Right lobe of liver (tissue), 6 donors: ENCODE results near the gene ICOSLG. TPM values are rescaled to one million over a fixed set of nuclear protein-coding genes. Genes with fewer than 3 reads are reported as not detected.
"Not testable (repeated sequence)": the region's sequence is repeated elsewhere in the genome, so short reads cannot be mapped to it uniquely, and the experiment has no call there.

Experiments used
- ATAC-seq, 4 donors: fragments of 200-7000 bp; cut with Tn5 transposase; one replicate each; pipeline ENCODE4 v1.9.1; 2020; ENCODE audit warnings: mild to moderate bottlenecking in 4 of 4, moderate library complexity in 4 of 4
- DNase-seq, 3 donors: peaks; one replicate each; pipeline ENCODE4 v3.0.0-alpha.2; 2020
- H3K27ac ChIP-seq, 3 donors: fragments of 200-600 bp; one replicate each; pipeline ENCODE4 v1.8.0; 2022
- H3K27me3 ChIP-seq, 2 donors: fragments of 200-600 bp; one replicate each; pipeline ENCODE4 v1.8.0; 2022
- H3K36me3 ChIP-seq, 4 donors: fragments of 200-600 bp; sonication (generic) in 1 of 4; one replicate each; pipeline versions ENCODE4 v1.5.1 to v1.8.0; 2017 to 2022; ENCODE audit warnings: control low read depth in 1 of 4
- H3K4me1 ChIP-seq, 4 donors: fragments of 200-600 bp; sonication (generic) in 1 of 4; one replicate each; pipeline versions ENCODE4 v1.5.1 to v1.8.0; 2017 to 2022; ENCODE audit warnings: control low read depth in 1 of 4
- H3K4me3 ChIP-seq, 3 donors: fragments of 200-600 bp; one replicate each; pipeline ENCODE4 v1.8.0; 2022
- H3K9me3 ChIP-seq, 4 donors: fragments of 200-600 bp; sonication (generic) in 1 of 4; one replicate each; pipeline versions ENCODE4 v1.5.1 to v1.8.0; 2017 to 2022; ENCODE audit warnings: control low read depth in 1 of 4
- CTCF ChIP-seq, 4 donors: fragments of 200-600 bp in 3 of 4; fragments of 450-650 bp in 1 of 4; IDR thresholded peaks; one replicate each; pipeline versions ENCODE4 v1.5.1 to v1.8.0; 2016 to 2022; ENCODE audit warnings: antibody characterized with exemption in 4 of 4, mild to moderate bottlenecking in 2 of 4
- POLR2A ChIP-seq: fragments of 450-650 bp; IDR thresholded peaks from one replicate; pipeline ENCODE4 v1.6.1; 2017; ENCODE audit warnings: antibody characterized with exemption, mild to moderate bottlenecking
- WGBS: methylation state at CpG from one replicate; pipeline ENCODE4 v1.1.6; 2018; ENCODE audit warnings: low coverage, low lambda C conversion rate; ENCODE audit not compliant: insufficient coverage; ENCODE audit errors: missing lambda C conversion rate; 5-methylcytosine and 5-hydroxymethylcytosine counted together
- intact Hi-C, 2 donors: fragments of 100-400 bp; cut with DNase I; formaldehyde crosslinking; loops; one replicate each; pipeline versions ENCODE4 v1.11.2 to v1.14.1; 2022
- total RNA-seq, 6 experiments: library from RNA; depleted of rRNA in 2 of 6; stranded (reverse); fragments of >200 nt in 2 of 6; fragmentation: NEBNext Ultra II Directional in 3 of 6; extraction: Animal tissue kit (Norgen Biotek cat#: 25700) in 3 of 6; gene quantifications; one replicate each; pipeline versions ENCODE4 v1.1.0 to v1.2.4, GENCODE V29; 2016 to 2023
- donor health status: DM: no; HTN: yes; CAD: no.
- donor health status: DM: no; HTN: no; CAD: no.
- donor health status: DM: no; HTN: no; CAD: no.
- donor health status: DM: no; HTN: yes; CAD: no.
- donor health status: DM: no; HTN: yes; CAD: no.

ICOSLG gene
- total RNA-seq, 6 experiments from 2014 or later: 1.1 to 2.7 (median 1.7) TPM

DNA sequence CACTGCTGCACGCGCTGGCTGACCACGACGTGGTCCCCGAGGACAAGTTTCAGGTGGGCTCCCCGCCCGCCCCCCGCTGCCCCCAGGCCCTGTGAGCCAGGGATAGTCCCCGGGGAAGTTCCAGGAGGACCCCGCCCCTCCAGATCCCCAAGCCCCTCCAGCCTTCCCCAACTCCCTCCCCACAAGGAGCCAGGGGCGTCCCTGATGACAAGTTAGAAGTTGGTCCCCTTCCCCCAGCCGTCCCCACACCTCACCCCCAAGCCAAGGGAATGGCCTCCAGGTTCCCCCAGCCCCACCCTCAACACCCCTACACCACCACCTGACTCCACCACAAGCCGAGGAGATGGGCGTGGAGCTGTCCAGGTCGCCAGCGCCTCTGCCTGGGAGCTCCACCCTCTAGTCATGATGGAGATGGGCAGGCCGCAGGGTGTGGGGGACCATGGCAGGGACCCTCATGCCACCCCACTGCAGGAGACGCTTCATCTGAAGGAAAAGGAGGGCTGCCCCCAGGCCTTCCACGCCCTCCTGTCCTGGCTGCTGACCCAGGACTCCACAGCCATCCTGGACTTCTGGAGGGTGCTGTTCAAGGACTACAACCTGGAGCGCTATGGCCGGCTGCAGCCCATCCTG lies 45.5 kb upstream of the ICOSLG start:
- no peak for TF ChIP-seq POLR2A
- no peak for TF ChIP-seq CTCF (IDR thresholded peaks at IDR 0.05)
- peak in 2 of 3 donors; percentile 15 to 44 for DNase-seq
- Histone ChIP-seq H3K27me3 (no peaks in the 10 kb centered on the region), H3K9me3 (no peaks in the 10 kb centered on the region), H3K27ac (no peak overlapping the region), H3K4me1 (peaks cover 0 to 3% (median 0%) of the 10 kb centered on the region in 4 donors), H3K4me3 (no peak overlapping the region), H3K36me3 (no peaks in the 10 kb centered on the region)
- no CpG with 5 or more reads among the region's 21 CpGs for WGBS
- ATAC-seq: no peak
- intact Hi-C loops: no loop called here

- peak in 1 of 3 donors; percentile 52 for DNase-seq
- H3K36me3 ChIP-seq: no peaks in the 10 kb centered on the region
- 30% methylated on average over 2 of the region's 56 CpGs for WGBS
- no peaks in the 10 kb centered on the region for H3K9me3 ChIP-seq
- no peaks in the 10 kb centered on the region for H3K27me3 ChIP-seq
- intact Hi-C loops: no loop called here
- no peak within 1 kb of the TSS for H3K4me3 ChIP-seq
- H3K27ac ChIP-seq: no peak within 1 kb of the TSS
- H3K4me1 ChIP-seq: peaks cover 0 to 3% (median 0%) of the 10 kb centered on the region in 4 donors
- peak in 1 of 4 donors; percentile 49 for ATAC-seq
- TF ChIP-seq POLR2A: no peak
- no peak for TF ChIP-seq CTCF (IDR thresholded peaks at IDR 0.05)
These were observed 44.6 kb upstream of the ICOSLG start, which contains the start of gene AIRE for GRCh38 chr21:44285138-44285992. Gene AIRE (plus strand): TSS chr21:44285876. CDS start chr21:44286007, 131 bp downstream.

DNA sequence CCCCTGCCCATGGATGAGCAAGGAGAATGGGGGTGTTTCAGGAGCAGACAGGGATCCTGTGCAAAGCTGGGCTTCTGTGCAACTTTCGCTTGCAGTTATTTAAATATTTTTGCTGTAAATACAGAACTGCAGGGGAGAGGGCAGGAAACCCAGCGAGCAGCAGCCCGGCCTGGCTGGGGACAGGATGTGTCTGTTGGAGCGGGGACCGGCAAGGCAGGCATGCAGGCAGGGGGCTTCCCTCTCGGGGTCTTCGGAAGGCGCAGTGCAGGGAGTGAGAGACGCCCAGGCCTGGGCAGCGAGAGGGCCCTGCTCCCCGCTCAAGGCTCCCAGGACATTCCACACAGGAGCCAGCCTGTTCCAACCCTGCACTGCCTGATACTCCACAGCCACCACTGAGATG lies 43.2 kb upstream of the ICOSLG start:
- 61% methylated on average over 3 of the region's 11 CpGs for WGBS
- TF ChIP-seq POLR2A (no peak), CTCF (IDR thresholded peaks at IDR 0.05) (no peak)
- no peak overlapping the region for H3K27ac ChIP-seq
- DNase-seq (peak in 1 of 3 donors; percentile 35), ATAC-seq (no peak)
- H3K36me3 ChIP-seq: no peaks in the 10 kb centered on the region
- peaks cover 0 to 3% (median 0%) of the 10 kb centered on the region in 4 donors for H3K4me1 ChIP-seq
- intact Hi-C loops: no loop called here
- H3K4me3 ChIP-seq: no peak overlapping the region
- H3K9me3 ChIP-seq: no peaks in the 10 kb centered on the region
- H3K27me3 ChIP-seq: no peaks in the 10 kb centered on the region

DNA sequence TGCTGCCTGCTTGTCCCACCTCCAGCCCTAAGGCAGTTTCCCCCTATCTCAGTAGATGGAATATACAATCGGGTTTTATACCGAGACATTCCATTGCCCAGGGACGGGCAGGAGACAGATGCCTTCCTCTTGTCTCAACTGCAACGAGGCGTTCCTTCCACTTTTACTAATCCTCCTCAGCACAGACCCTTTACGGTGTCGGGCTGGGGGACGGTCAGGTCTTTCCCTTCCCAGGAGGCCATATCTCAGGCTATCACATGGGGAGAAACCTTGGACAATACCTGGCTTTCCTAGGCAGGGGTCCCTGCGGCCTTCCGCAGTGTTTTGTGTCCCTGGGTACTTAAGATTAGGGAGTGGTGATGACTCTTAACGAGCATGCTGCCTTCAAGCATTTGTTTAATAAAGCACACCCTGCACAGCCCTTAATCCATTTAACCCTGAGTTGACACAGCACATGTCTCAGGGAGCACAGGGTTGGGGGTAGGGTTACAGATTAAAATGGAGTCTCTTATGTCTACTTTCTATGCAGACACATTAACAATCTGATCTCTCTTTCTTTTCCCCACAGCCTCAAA lies 42.6 kb upstream of the ICOSLG start:
- H3K36me3 ChIP-seq, ATAC-seq, H3K27me3 ChIP-seq, H3K9me3 ChIP-seq, H3K27ac ChIP-seq, intact Hi-C loops, H3K4me1 ChIP-seq, H3K4me3 ChIP-seq: not testable (repeated sequence)
- WGBS: 83% methylated on average over 7 of the region's 11 CpGs
- DNase-seq: peak in 1 of 3 donors; percentile 9
